Measurements from ENCODE around the gene DUSP7.

GRCh38 chr3:52047295-52047960 lies 8.9 kb downstream of the DUSP7 start:
- no peak for TF ChIP-seq CTCF (IDR thresholded peaks at IDR 0.05 in 4 of 5, conservative IDR thresholded peaks at IDR 0.05 in 1 of 5)
- TF ChIP-seq POLR2A (IDR thresholded peaks at IDR 0.05): no peak
